ENCODE data around the gene MCUB.

MCUB gene

DNA sequence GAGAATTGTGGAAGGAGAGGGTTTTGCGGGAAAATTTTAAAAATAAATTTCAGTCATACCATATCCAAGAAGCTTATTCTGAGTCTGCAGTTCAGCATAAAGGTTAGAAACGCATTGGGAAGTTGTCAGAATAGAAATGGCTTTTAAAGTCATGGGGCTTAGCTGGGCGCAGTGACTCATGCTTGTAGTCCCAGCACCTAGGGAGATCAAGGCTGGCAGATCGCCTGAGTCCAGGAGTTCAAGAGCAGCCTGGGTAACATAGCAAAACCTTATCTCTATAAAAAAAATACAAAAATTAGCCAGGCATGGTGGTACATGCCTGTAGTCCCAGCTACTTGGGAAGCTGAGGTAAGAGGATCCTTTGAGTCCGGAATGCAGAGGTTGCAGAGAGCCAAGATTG lies 173.7 kb downstream of the MCUB start:
- peak; percentile 55 for DNase-seq

DNA sequence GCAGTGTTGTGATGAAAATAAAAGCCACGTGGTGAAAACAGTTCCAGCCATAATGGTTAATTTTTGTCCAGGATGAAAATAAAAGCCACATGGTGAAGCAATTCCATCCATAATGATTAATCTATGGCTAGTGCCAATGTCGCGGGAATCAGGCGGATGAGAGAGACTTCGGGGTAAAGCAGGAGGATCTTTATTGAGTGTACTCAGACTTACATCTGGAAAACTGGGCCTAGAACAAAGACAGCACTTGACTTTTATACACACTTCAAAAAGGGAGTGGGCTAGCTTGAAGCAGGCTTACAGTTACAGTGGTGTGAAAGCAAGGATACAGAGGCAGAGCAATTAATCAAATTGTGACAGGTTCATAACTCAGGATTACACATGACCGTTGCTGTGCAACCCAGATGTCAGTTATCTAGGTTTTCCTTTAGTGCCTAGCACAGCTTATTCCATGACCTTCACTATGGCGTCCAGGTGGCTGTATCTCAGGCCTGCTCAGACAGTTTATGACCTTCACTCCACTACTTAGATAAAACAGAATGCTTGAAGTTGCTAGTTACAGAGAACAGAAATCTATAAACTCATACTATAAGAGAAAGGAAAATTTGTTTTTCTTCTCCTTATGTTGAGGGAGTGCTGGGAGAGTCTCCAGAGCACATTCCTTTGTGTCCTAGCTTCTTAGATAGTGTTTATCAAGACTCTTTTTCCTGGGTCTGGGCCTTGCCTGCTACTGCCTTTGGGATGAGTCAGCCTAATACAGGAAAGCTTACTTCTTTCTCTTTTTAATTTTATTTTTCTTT lies 175.7 kb downstream of the MCUB start:
- peak; percentile 90 for DNase-seq
